ENCODE measurements around the gene CEP55.

GRCh38 chr10:93454736-93455135 lies 41.7 kb upstream of the CEP55 start:
- TF ChIP-seq GATA3 (IDR thresholded peaks at IDR 0.05; ENCODE audit: low read depth, low read length) (no peak), GATA2 (IDR thresholded peaks at IDR 0.05; ENCODE audit: low read depth, low read length) (no peak)

All from SH-SY5Y (cell line).